Testis (tissue), 2 donors: ENCODE measurements around the gene SPATA32.
"Not testable (repeated sequence)": the region's sequence is repeated elsewhere in the genome, so short reads cannot be mapped to it uniquely, and the experiment has no call there.

Experiments used
- CTCF ChIP-seq, 3 experiments: fragments of 450-650 bp in 2 of 3; fragments of 200-600 bp in 1 of 3; sonication (generic) in 1 of 3; IDR thresholded peaks; one replicate each; pipeline ENCODE4 v1.5.1; 2016 to 2019; ENCODE audit warnings: antibody characterized with exemption in 3 of 3, mild to moderate bottlenecking in 2 of 3, moderate library complexity in 1 of 3
- POLR2A ChIP-seq: fragments of 450-650 bp; IDR thresholded peaks from one replicate; pipeline ENCODE4 v1.6.1; 2017; ENCODE audit warnings: antibody characterized with exemption, mild to moderate bottlenecking, moderate library complexity

GRCh38 chr17:45302220-45302619, 40.3 kb upstream of the SPATA32 start:
- TF ChIP-seq POLR2A; CTCF (IDR thresholded peaks at IDR 0.05): not testable (repeated sequence)
